Endothelial cell of umbilical vein (primary cell): ENCODE measurements around the gene AGAP3. TPM values are rescaled to one million over a fixed set of nuclear protein-coding genes. Genes with fewer than 3 reads are reported as not detected.
A peak's percentile ranks its signal among the peaks of the same experiment; 100 is the strongest.

ENCODE experiments used
- BruUV-seq: library from RNA; stranded (reverse); fragments of 400-500 nt; replicated peaks from 2 replicates; lab custom pipeline; 2021; lab: Mats Ljungman, UMichigan
- CTCF ChIA-PET: fragments of 300-600, 350-600 bp; sonication (Branson Sonifier 250); formaldehyde crosslinking; loops from one replicate; lab custom pipeline; 2021; ENCODE audit warnings: antibody characterized with exemption, inconsistent platforms; lab: Charles Lee
- POLR2A ChIA-PET: fragments of 300-600, 350-600 bp; sonication (Branson Sonifier 250); formaldehyde crosslinking; loops from one replicate; lab custom pipeline; 2021; ENCODE audit warnings: antibody characterized with exemption, inconsistent platforms; lab: Charles Lee
- DNase-seq: peaks from one replicate; pipeline ENCODE4 v3.0.0-alpha.2; 2011; ENCODE audit warnings: low read depth, low spot score
- FAIRE-seq: peaks from 2 replicates; lab custom pipeline; 2011; peaks lifted over from hg19 to GRCh38; lab: Jason Lieb, UNC
- H2AFZ ChIP-seq: 2 replicates; pipeline ENCODE4 v1.6.0; 2012; ENCODE audit warnings: low read depth, low read length, control low read depth, inconsistent platforms
- H3K27ac ChIP-seq: 2 replicates; pipeline ENCODE4 v1.5.1; 2011; ENCODE audit warnings: low read depth, mild to moderate bottlenecking, control low read depth, low read length, moderate library complexity; ENCODE audit not compliant: insufficient read depth
- H3K27me3 ChIP-seq, 2 experiments: 2 replicates each; pipeline versions ENCODE4 v1.6.0 to v1.6.1; 2011; ENCODE audit warnings: low read length in 2 of 2, mixed read lengths in 1 of 2; ENCODE audit not compliant: control insufficient read depth in 2 of 2, insufficient read depth in 2 of 2
- H3K36me3 ChIP-seq, 2 experiments: 2 replicates in 1 of 2; 3 replicates in 1 of 2; pipeline ENCODE4 v1.5.1; 2011; ENCODE audit warnings: low read length in 2 of 2, mild to moderate bottlenecking in 1 of 2, moderate library complexity in 1 of 2; ENCODE audit not compliant: control insufficient read depth in 2 of 2, insufficient read depth in 2 of 2; ENCODE audit errors: extremely low read depth in 1 of 2
- H3K4me1 ChIP-seq: 3 replicates; pipeline ENCODE4 v1.5.1; 2011; ENCODE audit warnings: mild to moderate bottlenecking, low read length; ENCODE audit not compliant: control insufficient read depth, insufficient read depth; ENCODE audit errors: extremely low read depth
- H3K4me2 ChIP-seq: 2 replicates; pipeline ENCODE4 v1.6.1; 2011; ENCODE audit warnings: low read length, control low read depth, mixed read lengths; ENCODE audit not compliant: insufficient read depth
- H3K4me3 ChIP-seq, 3 experiments: fragments of 200-600 bp in 1 of 3; sonication (generic), shearing (Covaris generic) in 1 of 3; replicated peaks in 1 of 3; 2 replicates each; pipeline ENCODE4 v1.5.1; 2011 to 2016; ENCODE audit warnings: control low read depth in 3 of 3, low read length in 3 of 3, mild to moderate bottlenecking in 2 of 3, inconsistent platforms in 1 of 3, low read depth in 1 of 3, moderate library complexity in 1 of 3; ENCODE audit not compliant: insufficient read depth in 1 of 3
- H3K79me2 ChIP-seq: 2 replicates; pipeline ENCODE4 v1.6.0; 2012; ENCODE audit warnings: low read length, inconsistent platforms; ENCODE audit not compliant: control insufficient read depth, insufficient read depth
- H3K9ac ChIP-seq: replicated peaks from 2 replicates; pipeline ENCODE3; 2011; ENCODE audit warnings: low read length, control low read depth; ENCODE audit not compliant: insufficient read depth; ENCODE audit errors: extremely low read depth
- H3K9me1 ChIP-seq: replicated peaks from 3 replicates; pipeline ENCODE4 v1.6.0; 2011; ENCODE audit warnings: mild to moderate bottlenecking, low read length; ENCODE audit not compliant: control insufficient read depth, insufficient read depth; ENCODE audit errors: extremely low read depth
- H3K9me3 ChIP-seq: replicated peaks from 2 replicates; pipeline ENCODE4 v1.5.1; 2012; ENCODE audit warnings: low read length, inconsistent platforms; ENCODE audit not compliant: control insufficient read depth, insufficient read depth
- H4K20me1 ChIP-seq: replicated peaks from 2 replicates; pipeline ENCODE3; 2011; ENCODE audit warnings: mild to moderate bottlenecking, low read length; ENCODE audit not compliant: control insufficient read depth, insufficient read depth; ENCODE audit errors: extremely low read depth
- CTCF ChIP-seq, 2 donors: IDR thresholded peaks; 1 replicate in 1 of 2; 2 replicates in 1 of 2; pipeline ENCODE4 v1.5.1; 2011; ENCODE audit warnings: low read length in 2 of 2, mild to moderate bottlenecking in 2 of 2, moderate library complexity in 2 of 2, control low read depth in 1 of 2, inconsistent platforms in 1 of 2, low read depth in 1 of 2; ENCODE audit not compliant: insufficient read depth in 1 of 2; ENCODE audit errors: extremely low read depth in 1 of 2
- EZH2 ChIP-seq: IDR thresholded peaks from 2 replicates; pipeline ENCODE4 v1.6.1; 2012; ENCODE audit warnings: borderline replicate concordance, low read depth, mild to moderate bottlenecking, moderate library complexity, low read length, inconsistent platforms; ENCODE audit not compliant: severe bottlenecking
- FOS ChIP-seq: IDR thresholded peaks from 2 replicates; pipeline ENCODE4 v1.6.1; 2011; ENCODE audit warnings: mild to moderate bottlenecking, low read length, moderate library complexity, borderline replicate concordance; ENCODE audit not compliant: insufficient read depth
- GATA2 ChIP-seq: IDR thresholded peaks from 2 replicates; pipeline ENCODE4 v1.7.0; 2011; ENCODE audit warnings: low read depth, mild to moderate bottlenecking, moderate library complexity, mixed read lengths, low read length; ENCODE audit not compliant: insufficient read length, insufficient read depth
- MYC ChIP-seq: IDR thresholded peaks from one replicate; pipeline ENCODE4 v1.6.1; 2011; ENCODE audit warnings: mild to moderate bottlenecking, low read depth, low read length
- POLR2A ChIP-seq: IDR thresholded peaks from 2 replicates; pipeline ENCODE4 v1.6.1; 2012; ENCODE audit warnings: low read depth, mild to moderate bottlenecking, control low read depth, low read length
- dilution Hi-C: fragments of 300-500 bp; cut with MboI; formaldehyde crosslinking; loops from one replicate; pipeline ENCODE4 v1.15.0; 2019; ENCODE audit warnings: low sequenced_read_pairs; ENCODE audit not compliant: extremely low pct_ligation_motif_present
- intact Hi-C: fragments of 100-400 bp; cut with micrococcal nuclease; formaldehyde crosslinking; loops from one replicate; pipeline ENCODE4 v1.10.0; 2022
- polyA plus RNA-seq, 4 experiments: library from polyadenylated mRNA; depleted of rRNA in 3 of 4; stranded (reverse) in 3 of 4; unstranded in 1 of 4; fragments of >200 nt; gene quantifications; 2 replicates each; pipeline versions ENCODE4 v1.2.1 to v1.2.3, GENCODE V29; 2011 to 2012; ENCODE audit warnings: missing spikeins in 1 of 4
- total RNA-seq: library from RNA; stranded (reverse); gene quantifications from 2 replicates; pipeline ENCODE4 v1.2.3, GENCODE V29; 2021
- TF ChIP-seq, protein P1 (sequence below): IDR thresholded peaks from 2 replicates; pipeline ENCODE4 v1.6.1; 2011; ENCODE audit not compliant: insufficient read depth, insufficient read length

The AGAP3 gene
- total and polyA plus RNA-seq, 2 donors (not counting 3 experiments of a cell fraction or from before 2014, with no cell fraction given): 171 to 174 TPM

DNA sequence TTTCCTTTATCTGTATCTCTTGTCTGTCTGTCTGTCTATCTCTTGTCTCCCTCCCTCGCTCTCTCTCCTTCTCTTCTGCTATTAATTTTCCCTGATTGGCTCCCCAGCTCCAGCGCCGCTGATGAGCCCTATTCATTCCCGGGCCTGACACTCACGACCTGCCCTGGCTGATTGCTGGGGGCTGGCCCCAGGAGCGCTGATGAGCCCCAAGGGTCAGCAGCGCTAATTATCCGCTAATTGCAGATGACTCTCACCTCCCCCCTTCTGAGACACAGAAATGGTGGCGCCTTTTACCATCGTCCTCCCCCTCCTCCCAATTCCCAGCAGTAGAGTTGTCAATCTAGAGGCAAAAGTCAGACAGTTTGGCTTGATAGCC lies 82.5 kb downstream of the AGAP3 start:
- no peak for DNase-seq
- Histone ChIP-seq H3K79me2 (no peaks in the 10 kb centered on the region), H3K9me3 (no peaks in the 10 kb centered on the region), H3K27me3 (peaks cover 43 to 59% of the 10 kb centered on the region in 2 experiments), H3K4me1 (peaks cover 6% of the 10 kb centered on the region), H3K36me3 (no peaks in the 10 kb centered on the region), H3K4me2 (no peak overlapping the region), H2AFZ (no peak overlapping the region), H3K4me3 (no peak overlapping the region), H3K27ac (no peak overlapping the region), H3K9ac (no peak overlapping the region), H4K20me1 (no peaks in the 10 kb centered on the region), H3K9me1 (no peaks in the 10 kb centered on the region)
- dilution Hi-C loops (no loop called here), intact Hi-C loops (no loop called here)
- TF ChIP-seq GATA2 (no peak), FOS (no peak)
- no peak for FAIRE-seq
- CTCF ChIA-PET: interaction anchor here (1.0 to 1.9 kb wide), 4 partner anchors 9 to 180 kb away, joined by 3 to 4 read pairs (median 4); no protein-coding TSS in a partner anchor
- POLR2A ChIA-PET: no interaction called here
- no TSS peak for BruUV-seq

- H3K79me2 ChIP-seq: no peaks in the 10 kb centered on the region
- TF ChIP-seq EZH2 (peak; percentile 44), CTCF (IDR thresholded peaks at IDR 0.05; ENCODE audit: extremely low read depth in 1 of 2, insufficient read depth in 1 of 2, low read depth in 1 of 2, low read length in 2 of 2) (peak; percentile 100), MYC (no peak), POLR2A (no peak), GATA2 (no peak), FOS (no peak)
- TF ChIP-seq, protein P1, sequence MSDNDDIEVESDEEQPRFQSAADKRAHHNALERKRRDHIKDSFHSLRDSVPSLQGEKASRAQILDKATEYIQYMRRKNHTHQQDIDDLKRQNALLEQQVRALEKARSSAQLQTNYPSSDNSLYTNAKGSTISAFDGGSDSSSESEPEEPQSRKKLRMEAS: no peak
- dilution Hi-C loops (no loop called here), intact Hi-C loops (loop anchor here (1.0 to 5.0 kb wide), 7 partner anchors 48 to 564 kb away; partner anchors contain the start of gene ABCB8)
- no peak overlapping the region for H2AFZ ChIP-seq
- DNase-seq (peak; percentile 76), FAIRE-seq (peak; percentile 82)
- peaks cover 3% of the 10 kb centered on the region for H3K4me1 ChIP-seq
- CTCF ChIA-PET: interaction anchor here (1.3 kb wide), 1 partner anchor 25 kb away, joined by 3 read pairs; no protein-coding TSS in a partner anchor
- no peaks in the 10 kb centered on the region for H3K36me3 ChIP-seq
- H4K20me1 ChIP-seq: no peaks in the 10 kb centered on the region
- H3K9me1 ChIP-seq: no peaks in the 10 kb centered on the region
- no peak overlapping the region for H3K4me3 ChIP-seq
- H3K27me3 ChIP-seq: peaks cover 21 to 26% of the 10 kb centered on the region in 2 experiments
- H3K9me3 ChIP-seq: no peaks in the 10 kb centered on the region
- no peak overlapping the region for H3K4me2 ChIP-seq
- no TSS peak for BruUV-seq
- no peak overlapping the region for H3K9ac ChIP-seq
- POLR2A ChIA-PET: no interaction called here
- no peak overlapping the region for H3K27ac ChIP-seq
Observed at GRCh38 chr7:151172273-151173141, 86.2 kb downstream of the AGAP3 start.
